Measurements from ENCODE around the gene LRRFIP1. TPM values are rescaled to one million over a fixed set of nuclear protein-coding genes. Genes with fewer than 3 reads are reported as not detected.

LRRFIP1 gene
- total and polyA plus RNA-seq, 2 of the 13 experiments (the other 11 are each of a cell fraction or from before 2014, with no cell fraction given): 15.9 to 40.5 TPM

GRCh38 chr2:237715459-237715947 lies 88.1 kb downstream of the LRRFIP1 start (continued):
- 0 out of 2 replicates have a peak, but pooled peaks have one; percentile 73 for TF ChIP-seq TIGD3 (CRISPR knock-in tag; IDR thresholded peaks at IDR 0.05; ENCODE audit: borderline replicate concordance)
- no peak for TF ChIP-seq ZHX2 (IDR thresholded peaks at IDR 0.05; ENCODE audit: low read depth)
- no peak for TF ChIP-seq ZHX2 (CRISPR knock-in tag; IDR thresholded peaks at IDR 0.05; ENCODE audit: borderline replicate concordance)
- TF ChIP-seq TP53 (CRISPR knock-in tag; conservative IDR thresholded peaks at IDR 0.05): no peak
- TF ChIP-seq FOXK2 (IDR thresholded peaks at IDR 0.05): no peak
- no peak for TF ChIP-seq KDM3A (CRISPR knock-in tag; IDR thresholded peaks at IDR 0.05; ENCODE audit: low read depth)
- TF ChIP-seq ZNF660 (CRISPR knock-in tag; IDR thresholded peaks at IDR 0.05; ENCODE audit: borderline replicate concordance, low read depth): no peak
- no peak for TF ChIP-seq MLLT10 (CRISPR knock-in tag; IDR thresholded peaks at IDR 0.05)
- TF ChIP-seq THYN1 (CRISPR knock-in tag; IDR thresholded peaks at IDR 0.05; ENCODE audit: borderline replicate concordance, low read depth): no peak
- no peak for TF ChIP-seq SIX4 (CRISPR knock-in tag; IDR thresholded peaks at IDR 0.05)
- no peak for TF ChIP-seq DDIT3 (CRISPR knock-in tag; IDR thresholded peaks at IDR 0.05)
- TF ChIP-seq TOE1 (CRISPR knock-in tag; IDR thresholded peaks at IDR 0.05): no peak
- no peak for TF ChIP-seq MED8 (CRISPR knock-in tag; IDR thresholded peaks at IDR 0.05; ENCODE audit: insufficient replicate concordance)
- no peak for TF ChIP-seq RFXANK (CRISPR knock-in tag; IDR thresholded peaks at IDR 0.05)
- TF ChIP-seq ZNF30 (CRISPR knock-in tag; IDR thresholded peaks at IDR 0.05): no peak
- peak; percentile 84 for TF ChIP-seq HDAC2 (CRISPR knock-in tag; IDR thresholded peaks at IDR 0.05)
- no peak for TF ChIP-seq THAP8 (CRISPR knock-in tag; IDR thresholded peaks at IDR 0.05; ENCODE audit: borderline replicate concordance)
- no peak for TF ChIP-seq GMEB2 (CRISPR knock-in tag; IDR thresholded peaks at IDR 0.05; ENCODE audit: low read depth)
- TF ChIP-seq AKAP8 (CRISPR knock-in tag; IDR thresholded peaks at IDR 0.05): no peak; the same call in 1 of the 2 replicates
- TF ChIP-seq CBX2 (IDR thresholded peaks at IDR 0.05; ENCODE audit: low read depth, low read length): no peak
- no peak for TF ChIP-seq CBX2 (CRISPR knock-in tag; IDR thresholded peaks at IDR 0.05; ENCODE audit: low read depth)
- no peak; the same call in 1 of the 2 replicates for TF ChIP-seq ZNF460 (CRISPR knock-in tag; IDR thresholded peaks at IDR 0.05; ENCODE audit: borderline replicate concordance)
- 0 out of 2 replicates have a peak, but pooled peaks have one; percentile 46 for TF ChIP-seq POLR2G (IDR thresholded peaks at IDR 0.05; ENCODE audit: low read depth, low read length)

All from HepG2 (cell line).